Measurements from ENCODE around the gene ZNF787.
"Not testable (repeated sequence)": the region's sequence is repeated elsewhere in the genome, so short reads cannot be mapped to it uniquely, and the experiment has no call there.

ZNF787 gene

DNA sequence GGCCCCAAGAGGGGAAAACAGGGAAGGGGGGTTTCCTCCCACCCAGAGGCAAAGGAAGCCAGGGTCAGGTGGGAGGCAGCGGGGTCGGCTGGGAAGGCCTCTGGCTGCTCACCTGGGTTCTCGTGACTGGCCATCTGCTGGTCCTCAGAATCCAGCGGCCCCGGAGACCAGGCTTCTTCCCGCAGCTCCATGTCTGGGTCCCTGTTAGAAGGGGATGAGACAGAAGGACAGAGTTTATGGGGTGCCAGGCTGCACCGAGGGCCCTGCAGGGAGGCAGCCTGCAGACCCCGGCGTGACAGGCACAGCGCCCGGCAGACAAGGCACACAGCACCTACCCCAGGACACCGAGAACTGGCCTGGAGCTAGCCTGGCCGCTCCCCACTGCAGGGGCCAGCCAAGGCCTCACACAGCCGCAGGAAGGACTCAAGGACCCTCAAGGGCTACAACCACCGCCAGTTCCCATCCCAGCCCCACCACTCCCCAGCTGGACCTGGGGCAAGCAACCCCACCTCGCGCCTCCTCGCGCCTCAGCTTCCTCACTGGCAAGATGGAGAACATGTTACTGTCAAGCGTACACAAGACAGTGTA lies 18.0 kb downstream of the ZNF787 start:
- DNase-seq: no peak

DNA sequence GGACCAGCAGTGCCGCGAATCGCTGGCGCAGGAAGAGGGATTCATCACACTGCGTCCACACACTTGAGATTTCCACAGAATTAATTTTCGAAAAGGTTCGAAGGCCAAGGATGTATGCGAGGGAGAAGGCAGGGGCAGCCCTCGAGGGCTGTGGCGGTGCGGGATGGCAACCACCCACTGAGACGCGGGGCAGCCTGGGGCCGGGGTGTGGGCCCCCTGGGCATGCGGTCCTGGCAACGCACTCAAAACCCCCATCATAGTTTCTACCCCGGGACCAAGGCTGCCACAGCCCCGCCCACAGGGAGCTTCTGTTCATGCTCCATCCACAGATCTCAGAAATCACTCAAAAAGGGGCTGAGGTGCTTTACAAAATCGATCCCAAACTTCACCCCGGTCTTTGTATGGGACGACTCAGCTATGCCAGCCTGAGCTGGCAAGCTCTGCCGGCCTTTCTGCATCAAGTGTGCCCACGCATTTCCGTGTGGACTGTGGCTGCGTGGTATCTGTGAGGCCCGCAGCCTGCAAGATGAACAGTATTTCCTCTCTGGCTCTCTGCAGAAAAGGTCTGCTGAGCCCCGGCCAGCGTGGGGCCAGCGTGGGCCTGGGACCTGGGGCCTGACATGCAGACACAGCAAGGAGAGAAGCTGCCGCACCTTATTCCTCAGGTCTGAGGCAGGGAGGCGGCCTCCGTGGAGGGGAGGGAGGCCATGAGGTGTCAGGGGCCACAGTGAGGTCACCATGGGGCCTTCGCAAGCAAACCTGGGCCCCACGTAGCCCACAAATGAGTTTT lies 19.2 kb downstream of the ZNF787 start:
- no peak for DNase-seq

DNA sequence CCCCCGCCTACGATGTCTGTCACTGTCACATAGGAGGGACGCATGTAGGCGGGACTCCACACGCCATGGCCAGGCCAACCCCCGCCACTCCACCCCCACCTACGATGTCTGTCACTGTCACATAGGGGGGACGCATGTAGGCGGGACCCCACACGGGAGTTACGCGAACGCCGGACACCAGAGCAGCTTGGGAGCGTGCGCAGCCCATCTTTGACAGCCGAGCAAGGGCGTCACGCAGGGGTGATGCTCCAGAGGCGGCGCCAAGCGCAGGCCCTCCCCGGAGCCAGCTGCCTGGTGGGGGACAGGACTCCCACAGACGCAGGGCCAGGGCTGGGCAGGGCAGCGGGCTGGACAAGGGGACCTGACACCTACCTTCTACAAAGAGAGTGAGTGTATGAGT lies 20.0 kb downstream of the ZNF787 start:
- no peak for DNase-seq

DNA sequence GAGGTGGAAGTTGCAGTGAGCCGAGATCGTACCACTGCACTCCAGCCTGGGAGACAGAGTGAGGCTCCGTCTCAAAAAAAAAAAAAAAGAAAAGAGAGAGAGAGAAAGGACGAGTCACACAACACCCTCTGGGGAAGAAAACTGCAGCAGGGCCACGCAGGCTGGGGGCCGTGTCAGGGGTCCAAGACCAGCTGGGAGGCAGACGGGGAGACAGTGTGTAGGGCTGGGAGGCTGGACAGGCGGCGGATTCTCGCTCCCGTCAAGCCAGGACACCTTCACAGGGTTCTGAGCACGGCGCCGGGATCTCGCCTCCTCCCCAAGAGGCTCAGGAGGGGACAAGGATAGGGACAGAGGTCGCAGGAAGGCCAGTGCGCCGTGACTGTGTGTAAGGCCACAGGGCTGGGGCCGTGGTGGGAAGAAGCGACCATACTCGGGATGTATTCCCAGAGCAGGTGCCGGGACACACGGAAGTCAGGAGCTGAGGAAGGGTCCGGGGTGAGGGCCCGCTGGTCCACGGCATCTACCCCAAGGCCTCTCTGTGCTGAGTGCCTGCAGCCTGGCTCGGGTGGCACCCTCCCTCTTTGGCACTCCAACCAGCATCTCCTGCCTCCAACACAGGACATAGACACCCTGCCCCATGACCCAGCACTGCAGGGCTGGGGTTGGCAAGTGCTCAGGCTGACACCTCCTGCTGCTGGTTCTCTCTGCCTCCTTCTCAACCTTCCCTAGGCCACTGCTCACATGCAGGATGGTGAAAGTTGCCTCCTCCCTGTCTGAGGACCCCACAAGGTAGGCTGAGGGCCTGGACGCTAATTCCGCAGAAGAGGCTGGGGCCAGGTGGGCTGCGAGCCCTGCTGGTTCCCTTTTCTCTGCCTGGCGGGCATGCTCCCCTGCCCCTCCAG lies 21.2 kb downstream of the ZNF787 start:
- no peak for DNase-seq

- DNase-seq: no peak
Observed at GRCh38 chr19:56098731-56099568, 22.1 kb downstream of the ZNF787 start.

- DNase-seq: not testable (repeated sequence)
Observed at GRCh38 chr19:56098237-56098636, 22.9 kb downstream of the ZNF787 start.

- DNase-seq: no peak
Observed at GRCh38 chr19:56097776-56098175, 23.3 kb downstream of the ZNF787 start.

- no peak for DNase-seq
Observed at GRCh38 chr19:56097306-56097705, 23.8 kb downstream of the ZNF787 start.

- no peak for DNase-seq
Observed at GRCh38 chr19:56096665-56097064, 24.4 kb downstream of the ZNF787 start.

DNA sequence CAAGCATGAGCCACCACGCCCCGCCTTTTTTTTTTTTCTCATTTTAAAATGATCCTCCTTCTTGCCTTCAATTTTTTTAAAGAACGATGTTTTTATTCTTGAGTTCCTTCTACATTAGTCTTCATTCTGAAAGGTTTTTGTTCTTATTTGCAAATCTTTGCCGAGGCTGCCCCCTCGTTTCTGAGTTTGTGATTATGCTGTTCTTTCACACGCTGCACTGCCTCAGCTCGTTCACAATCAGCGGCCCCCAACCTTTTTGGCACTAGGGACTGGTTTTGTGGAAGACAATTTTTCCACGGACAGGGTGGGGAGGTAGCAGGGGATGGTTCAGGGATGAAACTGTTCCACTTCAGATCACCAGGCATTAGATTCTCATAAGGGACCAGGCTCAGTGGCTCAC lies 26.6 kb downstream of the ZNF787 start:
- no peak for DNase-seq

DNA sequence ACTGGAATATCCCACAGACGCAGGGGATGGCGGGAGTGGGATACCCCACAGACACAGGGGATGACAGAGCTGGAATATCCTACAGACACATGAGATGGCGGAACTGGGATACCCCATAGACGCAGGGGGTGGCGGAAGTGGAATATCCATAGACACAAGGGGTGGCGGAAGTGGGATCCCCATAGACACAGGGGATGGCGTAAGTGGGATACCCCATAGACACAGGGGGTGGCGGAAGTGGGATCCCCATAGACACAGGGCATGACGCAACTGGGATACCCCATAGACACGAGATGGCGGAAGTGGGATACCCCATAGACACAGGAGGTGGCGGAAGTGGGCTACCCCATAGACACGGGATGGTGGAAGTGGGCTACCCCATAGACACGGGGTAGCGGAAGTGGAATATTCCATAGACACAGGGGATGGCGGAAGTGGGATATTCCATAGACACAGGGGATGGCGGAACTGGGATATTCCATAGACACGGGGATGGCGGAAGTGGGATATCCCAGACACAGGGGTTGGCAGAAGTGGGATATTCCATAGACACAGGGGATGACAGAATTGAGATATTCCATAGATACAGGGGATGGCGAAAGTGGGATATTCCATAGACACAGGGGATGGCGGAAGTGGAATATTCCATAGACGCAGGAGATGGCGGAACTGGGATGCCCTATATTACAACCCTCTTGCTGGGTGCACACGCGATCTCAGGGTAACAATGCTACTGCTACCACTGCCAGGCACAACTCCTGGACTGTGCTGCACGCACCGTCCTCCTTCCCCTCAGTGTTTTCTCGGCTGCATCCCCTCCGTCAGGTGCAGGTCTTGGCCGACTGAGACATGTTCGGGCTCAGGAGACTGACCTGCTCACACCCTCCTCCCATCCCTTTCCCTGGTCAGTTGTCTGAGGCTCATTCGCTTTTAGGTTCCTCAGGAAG lies 28.1 kb downstream of the ZNF787 start:
- no peak for DNase-seq

DNA sequence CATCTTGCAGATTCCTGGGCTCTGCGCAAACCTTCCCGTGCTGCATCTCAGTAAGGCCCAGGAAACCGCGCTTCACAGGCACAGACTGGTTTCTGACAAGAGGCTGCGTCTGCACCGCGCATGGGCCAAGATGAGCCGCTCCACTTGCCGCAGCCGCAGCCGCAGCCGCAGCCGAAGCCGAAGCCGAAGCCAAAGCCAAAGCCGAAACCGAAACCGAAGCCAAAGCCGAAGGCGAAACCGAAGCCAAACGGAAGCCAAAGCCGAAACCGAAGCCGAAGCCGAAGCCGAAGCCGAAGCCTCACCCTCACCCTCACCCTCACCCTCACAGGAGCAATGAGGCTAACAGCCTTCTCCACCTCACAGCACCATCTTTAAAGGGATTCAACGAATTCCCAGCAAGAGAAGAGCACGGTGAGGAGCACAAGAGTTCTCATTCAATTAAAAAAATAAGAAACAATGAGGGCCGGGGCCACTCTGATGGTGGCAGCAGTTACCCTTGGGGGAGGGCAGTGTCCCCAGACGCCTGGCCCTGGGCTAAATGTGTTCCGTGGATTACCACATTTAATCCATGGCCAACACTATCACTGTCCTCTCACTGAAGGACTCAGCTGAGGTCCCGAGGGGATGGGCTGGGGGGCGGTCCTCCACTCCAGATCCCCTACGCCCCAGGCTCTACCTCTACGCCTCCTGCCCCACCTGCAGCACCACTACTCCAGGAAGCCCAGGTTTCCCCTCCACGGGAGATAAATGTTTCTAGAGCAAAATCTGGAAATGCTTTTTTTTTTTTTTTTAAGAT lies 29.1 kb downstream of the ZNF787 start:
- DNase-seq: no peak

GRCh38 chr19:56091066-56091490 lies 30.0 kb downstream of the ZNF787 start:
- no peak for DNase-seq

- DNase-seq: no peak
Observed at GRCh38 chr19:56089344-56089743, 31.8 kb downstream of the ZNF787 start.

DNA sequence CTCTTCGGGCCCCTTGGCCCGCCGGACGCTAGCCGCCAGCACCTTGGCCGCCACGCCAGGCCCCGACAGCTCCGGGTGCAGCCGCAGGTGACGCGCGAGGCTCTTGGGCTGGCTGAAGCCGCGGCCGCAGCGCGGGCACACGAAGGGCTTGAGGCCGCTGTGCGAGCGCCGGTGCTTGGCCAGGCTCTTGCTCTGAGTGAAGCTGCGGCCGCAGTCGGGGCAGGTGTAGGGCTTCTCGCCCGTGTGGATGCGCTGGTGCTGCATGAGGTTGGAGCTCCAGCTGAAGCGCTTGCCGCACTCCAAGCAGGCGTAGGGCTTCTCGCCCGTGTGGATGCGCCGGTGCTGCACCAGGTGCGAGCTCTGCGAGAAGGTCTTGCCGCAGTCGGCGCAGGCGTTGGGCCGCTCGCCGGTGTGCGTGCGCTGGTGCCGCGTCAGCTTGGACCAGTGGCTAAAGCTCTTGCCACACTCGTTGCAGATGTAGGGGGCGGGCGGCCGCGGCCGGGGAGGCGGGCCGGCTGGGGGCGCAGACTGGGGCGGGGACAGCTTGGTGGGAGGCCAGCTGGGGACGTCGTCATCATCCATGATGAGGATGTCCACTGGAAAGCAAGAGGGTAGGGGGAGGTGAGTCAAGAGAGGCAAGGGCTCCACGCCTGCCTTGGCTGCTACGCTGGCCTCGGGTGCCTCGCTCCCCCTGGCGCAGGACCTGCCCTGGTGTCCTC lies 32.4 kb downstream of the ZNF787 start:
- no peak for DNase-seq

DNA sequence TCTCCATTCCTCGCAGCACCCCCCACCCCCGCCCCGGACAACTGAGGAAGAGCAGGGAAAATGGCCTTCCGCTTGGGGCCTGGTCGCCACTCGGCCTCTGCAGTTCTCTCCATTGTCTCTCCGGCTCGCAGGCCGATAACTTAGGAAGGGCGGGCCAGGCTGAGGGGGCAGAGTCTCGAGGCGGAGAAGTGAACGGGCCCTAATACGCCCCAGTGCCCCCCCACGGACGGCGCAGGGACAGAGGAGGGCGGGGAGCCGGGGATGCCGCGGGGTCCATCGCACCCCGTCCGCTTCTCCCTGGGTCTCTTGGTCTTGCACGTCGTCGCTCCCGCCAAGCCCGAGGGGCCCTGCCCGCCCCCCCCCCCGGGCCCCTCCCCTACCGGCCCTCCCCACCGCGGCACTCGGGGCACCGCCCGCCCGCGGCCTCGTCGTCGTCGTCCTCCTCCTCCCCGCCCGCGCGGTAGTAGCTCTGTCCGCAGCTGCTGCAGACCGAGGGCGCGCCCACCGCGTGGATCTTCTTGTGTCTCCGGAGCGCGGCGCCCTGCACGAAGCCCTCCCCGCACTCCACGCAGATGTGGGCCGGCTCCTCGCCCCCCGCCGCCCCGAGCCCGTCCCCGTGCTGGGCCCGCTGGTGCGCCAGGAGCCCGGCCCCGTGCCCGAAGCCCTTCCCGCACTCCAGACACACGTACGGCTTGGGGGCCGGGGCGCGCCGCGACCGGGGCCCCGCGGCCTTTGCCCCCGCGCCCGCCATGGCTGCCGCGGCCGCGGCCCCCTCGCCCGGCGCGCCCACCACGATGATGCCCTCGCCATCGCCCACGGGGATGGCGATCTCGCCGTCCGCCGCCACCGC lies 33.2 kb downstream of the ZNF787 start:
- DNase-seq: no peak

DNA sequence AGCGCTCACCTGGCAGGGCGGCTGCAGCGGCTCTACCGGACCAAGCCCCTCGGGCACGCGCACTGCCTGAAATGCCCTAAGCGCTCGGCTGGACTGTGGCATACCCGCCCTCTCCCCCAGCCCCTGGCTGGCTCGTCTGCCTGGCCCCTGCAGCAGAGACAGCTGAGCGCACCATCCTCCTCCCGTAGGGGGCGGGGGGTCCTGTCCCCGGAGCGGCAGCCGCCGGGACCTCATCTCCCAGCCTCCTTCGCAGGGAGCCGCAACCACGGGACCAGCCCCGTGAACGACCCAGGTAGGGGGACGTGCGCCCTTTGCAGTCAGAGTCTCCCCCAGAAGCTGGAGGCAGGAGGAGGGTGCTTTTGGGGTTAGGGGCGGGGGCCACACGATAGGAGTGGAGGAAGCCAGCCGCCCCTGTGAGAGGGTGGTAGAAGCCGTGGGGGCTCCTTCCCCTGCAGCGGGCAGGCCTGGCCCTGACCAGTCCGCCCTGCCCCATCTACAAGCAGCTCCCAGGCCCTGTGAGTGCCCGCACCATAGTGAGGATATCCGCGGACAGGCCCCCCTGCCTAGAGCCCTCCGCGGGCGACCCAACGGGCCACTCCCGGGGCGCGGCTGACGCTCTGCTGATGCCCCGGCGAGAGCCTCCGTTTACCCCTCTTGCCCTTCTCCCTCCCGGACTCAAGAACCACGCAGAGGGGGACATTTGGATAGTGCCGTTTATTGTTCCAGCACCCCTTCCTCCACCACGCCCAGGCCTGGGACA lies 34.2 kb downstream of the ZNF787 start:
- no peak for DNase-seq

All from NCI-H2081 (cell line).